Muscle layer of duodenum (tissue), 2 donors: Measurements from ENCODE around the gene NRIP2.

Experiments
- H3K27ac ChIP-seq: one replicate; pipeline ENCODE4 v1.7.0; 2013; ENCODE audit warnings: mild to moderate bottlenecking, low read length
- H3K27me3 ChIP-seq: one replicate; pipeline ENCODE4 v1.7.0; 2013; ENCODE audit warnings: low read depth, mild to moderate bottlenecking, control low read depth, low read length
- H3K36me3 ChIP-seq, 2 donors: one replicate each; pipeline ENCODE4 v1.7.0; 2013; ENCODE audit warnings: low read length in 2 of 2, control low read depth in 1 of 2, mild to moderate bottlenecking in 1 of 2; ENCODE audit not compliant: insufficient read depth in 2 of 2, control insufficient read depth in 1 of 2
- H3K4me1 ChIP-seq, 2 donors: one replicate each; pipeline ENCODE4 v1.7.0; 2013; ENCODE audit warnings: low read length in 2 of 2, mild to moderate bottlenecking in 2 of 2, control low read depth in 1 of 2, moderate library complexity in 1 of 2; ENCODE audit not compliant: insufficient read depth in 2 of 2, control insufficient read depth in 1 of 2
- H3K4me3 ChIP-seq, 2 donors: one replicate each; pipeline ENCODE4 v1.7.0; 2013; ENCODE audit warnings: low read length in 2 of 2, low read depth in 1 of 2, mild to moderate bottlenecking in 1 of 2
- H3K9me3 ChIP-seq, 2 donors: one replicate each; pipeline ENCODE4 v1.7.0; 2013; ENCODE audit warnings: low read length in 2 of 2, control low read depth in 1 of 2, mild to moderate bottlenecking in 1 of 2; ENCODE audit not compliant: control insufficient read depth in 1 of 2
- donor health status: healthy.

NRIP2 gene

DNA sequence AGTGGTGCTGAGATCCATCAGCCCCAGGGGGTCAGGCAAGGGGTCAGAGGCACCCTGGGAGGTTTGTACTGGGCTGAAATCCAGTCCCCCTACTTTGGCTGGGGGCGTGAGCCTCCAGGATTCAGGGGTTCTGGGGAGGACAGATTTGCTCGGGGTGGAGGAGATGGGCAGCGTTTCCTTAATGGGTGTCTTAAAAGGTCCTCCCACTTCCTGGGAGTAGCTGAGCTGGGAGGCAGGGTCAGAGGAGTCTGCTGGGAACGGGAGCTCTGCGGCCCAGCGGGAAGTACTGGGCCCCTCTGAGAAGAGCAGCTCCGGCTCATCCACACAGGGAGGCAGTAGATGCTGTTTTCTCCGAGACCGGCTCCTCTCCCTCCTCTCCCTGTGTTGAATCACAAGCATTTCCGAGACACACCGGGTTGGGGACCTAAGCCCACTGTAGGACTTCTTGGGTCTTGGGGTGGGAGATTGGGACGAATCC, 24.1 kb upstream of the NRIP2 start:
- H3K4me3 ChIP-seq: no peak overlapping the region
- no peaks in the 10 kb centered on the region for H3K27me3 ChIP-seq
- H3K36me3 ChIP-seq: no peaks in the 10 kb centered on the region
- no peaks in the 10 kb centered on the region for H3K4me1 ChIP-seq
- H3K9me3 ChIP-seq: no peaks in the 10 kb centered on the region
- no peak overlapping the region for H3K27ac ChIP-seq

DNA sequence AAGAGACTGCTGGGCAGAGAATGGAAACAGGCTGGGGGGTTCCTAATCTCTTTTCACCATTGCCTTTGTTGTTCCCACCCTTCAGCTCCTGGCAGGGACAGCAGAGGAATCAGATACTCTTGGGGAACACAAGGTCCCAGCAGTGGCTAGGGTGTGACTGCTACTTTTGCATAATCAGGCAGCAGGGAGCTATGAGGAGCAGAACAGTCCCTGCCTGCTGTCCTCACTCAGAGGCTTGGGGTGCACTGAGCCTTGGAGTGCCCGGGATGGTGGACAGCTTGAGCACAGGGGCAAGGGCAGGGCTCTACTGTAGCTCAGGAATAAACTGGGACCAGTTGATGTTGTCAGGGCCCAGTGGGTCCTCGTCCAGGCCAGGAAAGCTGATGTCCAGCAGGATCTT, 23.5 kb upstream of the NRIP2 start:
- no peak overlapping the region for H3K27ac ChIP-seq
- H3K4me1 ChIP-seq: no peaks in the 10 kb centered on the region
- H3K36me3 ChIP-seq: no peaks in the 10 kb centered on the region
- no peaks in the 10 kb centered on the region for H3K27me3 ChIP-seq
- H3K9me3 ChIP-seq: no peaks in the 10 kb centered on the region
- H3K4me3 ChIP-seq: no peak overlapping the region

DNA sequence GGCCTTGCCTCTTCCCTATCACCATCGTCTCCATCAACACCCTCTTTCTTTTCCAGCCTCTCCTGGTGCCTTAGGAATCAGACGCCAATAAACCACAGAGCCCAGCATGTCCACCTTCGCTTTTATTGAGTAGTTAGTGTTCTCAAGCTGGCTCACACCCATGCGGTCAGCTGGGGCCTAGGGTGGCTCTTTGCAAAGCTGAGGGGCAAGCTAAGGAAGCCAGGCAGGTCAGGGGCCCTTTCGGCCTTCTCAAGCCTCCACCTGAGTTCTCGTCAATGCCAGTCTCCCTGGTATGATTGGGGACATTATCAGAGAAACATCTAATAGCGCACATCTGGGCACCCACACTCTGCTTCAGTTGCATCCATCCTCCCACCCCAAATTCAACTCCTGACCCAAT, 22.7 kb upstream of the NRIP2 start:
- Histone ChIP-seq H3K9me3 (no peaks in the 10 kb centered on the region), H3K27me3 (no peaks in the 10 kb centered on the region), H3K27ac (no peak overlapping the region), H3K4me1 (no peaks in the 10 kb centered on the region), H3K4me3 (no peak overlapping the region), H3K36me3 (no peaks in the 10 kb centered on the region)

DNA sequence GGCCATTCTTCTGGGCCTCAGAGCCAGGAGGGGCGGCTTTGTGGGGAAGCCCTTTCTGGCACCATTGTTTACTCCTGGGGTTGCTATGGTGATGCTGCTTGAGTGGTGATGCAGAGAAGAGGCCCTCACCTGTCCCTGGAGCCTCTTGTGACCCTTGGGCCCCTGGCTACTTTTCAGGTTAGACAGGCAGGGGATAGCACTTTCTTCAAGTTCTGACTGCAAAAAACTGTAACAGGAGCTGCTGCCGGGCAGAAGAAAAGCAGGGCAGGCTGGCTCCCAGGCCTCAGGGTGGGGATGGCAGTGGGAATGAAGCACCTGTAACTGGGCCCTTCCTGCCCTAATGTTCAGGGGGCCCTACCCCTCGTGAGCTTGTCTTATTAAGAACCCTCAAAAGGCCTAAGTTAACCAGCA, 22.2 kb upstream of the NRIP2 start, which contains the start of gene TEX52:
Gene TEX52, minus strand, starts transcription at position 19 of the 411 bp plus-strand sequence. Its CDS starts 13 bp downstream, at position 6.
- H3K27ac ChIP-seq: no peak within 1 kb of the TSS
- no peaks in the 10 kb centered on the region for H3K4me1 ChIP-seq
- H3K9me3 ChIP-seq: no peaks in the 10 kb centered on the region
- H3K4me3 ChIP-seq: no peak within 1 kb of the TSS
- H3K36me3 ChIP-seq: no peaks in the 10 kb centered on the region
- no peaks in the 10 kb centered on the region for H3K27me3 ChIP-seq

DNA sequence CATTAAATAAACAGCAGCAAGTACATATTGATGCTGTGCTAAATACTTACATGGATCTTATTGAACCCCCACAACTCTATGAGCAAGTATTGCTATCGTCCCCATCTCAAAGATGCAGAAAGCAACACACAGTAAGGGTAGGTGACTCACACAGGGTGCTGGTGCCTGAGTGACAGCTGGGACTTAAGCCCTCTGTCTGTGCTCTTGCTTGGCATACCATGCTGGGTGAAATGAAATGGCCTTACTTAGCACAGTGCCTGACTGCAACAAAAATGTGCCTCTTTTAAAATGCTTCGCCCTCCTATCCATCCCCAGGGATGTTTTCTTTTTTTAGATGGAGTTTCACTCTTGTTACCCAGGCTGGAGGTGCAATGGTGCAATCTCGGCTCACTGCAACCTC, 21.2 kb upstream of the NRIP2 start:
- H3K36me3 ChIP-seq: no peaks in the 10 kb centered on the region
- H3K27ac ChIP-seq: no peak overlapping the region
- no peaks in the 10 kb centered on the region for H3K4me1 ChIP-seq
- no peak overlapping the region for H3K4me3 ChIP-seq
- H3K27me3 ChIP-seq: no peaks in the 10 kb centered on the region
- no peaks in the 10 kb centered on the region for H3K9me3 ChIP-seq

DNA sequence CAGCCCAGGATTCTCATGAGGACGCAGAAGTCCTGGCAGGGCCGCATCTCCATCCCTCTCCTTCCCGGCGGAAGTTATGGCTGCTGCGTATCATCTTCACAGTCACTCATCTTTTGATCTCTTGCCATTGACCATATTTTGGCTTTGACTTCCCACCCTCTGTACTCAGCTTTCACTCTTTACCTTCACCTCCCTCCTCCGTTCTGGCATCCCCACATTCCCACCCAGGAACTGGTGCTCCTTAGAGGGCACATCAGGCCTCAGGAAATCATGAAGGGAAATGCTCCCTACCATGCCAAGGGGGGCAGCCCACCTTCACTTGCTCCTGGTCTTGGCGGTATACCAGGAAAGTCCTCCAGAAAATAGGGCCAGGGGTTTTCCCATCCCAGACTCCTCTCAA, 20.7 kb upstream of the NRIP2 start:
- Histone ChIP-seq H3K9me3 (no peaks in the 10 kb centered on the region), H3K27ac (no peak overlapping the region), H3K27me3 (no peaks in the 10 kb centered on the region), H3K36me3 (no peaks in the 10 kb centered on the region), H3K4me1 (no peaks in the 10 kb centered on the region), H3K4me3 (no peak overlapping the region)

DNA sequence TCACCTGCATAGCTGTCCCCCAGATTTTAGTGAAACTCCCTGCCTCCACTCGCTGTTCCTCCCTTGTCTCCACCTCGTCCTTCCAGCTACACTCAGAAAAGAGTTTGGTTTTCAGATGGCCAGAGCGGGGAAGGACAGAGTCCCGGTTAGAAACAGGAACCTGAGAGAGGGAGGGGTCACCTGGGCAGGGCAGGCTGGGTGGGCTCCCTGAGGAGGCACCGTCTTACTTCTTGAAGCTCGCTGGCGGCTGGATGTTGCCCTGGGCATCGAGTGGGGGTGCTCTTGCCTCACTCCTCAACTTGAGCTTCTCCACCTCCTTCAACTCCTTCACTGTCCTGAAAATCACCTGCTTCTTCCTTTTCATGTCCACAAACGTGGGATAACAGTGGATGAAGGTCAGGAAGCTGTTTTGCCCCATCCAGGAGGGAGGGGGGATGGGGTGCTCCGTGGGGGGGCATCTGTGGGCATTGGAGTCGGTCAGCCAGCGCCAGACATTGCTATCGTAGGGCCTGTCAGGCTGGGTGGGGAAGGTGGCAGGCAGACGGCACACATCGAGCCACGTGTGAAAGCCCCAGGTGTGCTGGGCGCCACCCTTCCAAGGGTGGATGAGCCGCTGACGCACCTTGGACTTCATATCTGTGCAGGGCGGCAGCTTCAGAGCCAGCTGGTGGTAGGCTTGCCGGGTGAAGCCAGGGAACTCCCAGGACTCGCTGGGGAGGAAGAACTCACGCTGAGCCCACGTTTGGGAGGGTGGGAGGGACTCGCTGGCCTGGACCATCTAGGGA, 20.0 kb upstream of the NRIP2 start:
- no peaks in the 10 kb centered on the region for H3K27me3 ChIP-seq
- no peaks in the 10 kb centered on the region for H3K36me3 ChIP-seq
- no peaks in the 10 kb centered on the region for H3K4me1 ChIP-seq
- H3K4me3 ChIP-seq: no peak overlapping the region
- H3K9me3 ChIP-seq: no peaks in the 10 kb centered on the region
- no peak overlapping the region for H3K27ac ChIP-seq

DNA sequence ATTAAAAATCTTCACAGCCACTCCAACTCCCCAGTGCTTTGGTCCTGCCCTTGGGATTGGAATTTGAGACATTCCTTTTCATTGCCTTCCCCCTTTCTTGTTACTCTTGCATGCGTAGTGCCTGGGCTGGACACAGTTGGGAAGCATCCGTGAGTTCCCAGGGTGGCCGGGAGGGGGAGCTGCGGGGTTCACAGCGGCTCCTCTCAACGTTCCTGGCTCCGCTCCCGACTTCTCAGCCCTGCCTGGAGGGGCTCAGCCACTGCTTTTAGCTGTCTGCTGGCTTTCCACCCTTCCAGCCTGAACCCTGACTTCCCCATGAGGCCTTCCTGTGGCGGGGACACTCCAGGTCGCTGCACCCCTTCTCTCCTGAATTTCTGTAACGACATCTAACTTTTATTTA, 18.8 kb upstream of the NRIP2 start:
- Histone ChIP-seq H3K4me1 (no peaks in the 10 kb centered on the region), H3K36me3 (no peaks in the 10 kb centered on the region), H3K9me3 (no peaks in the 10 kb centered on the region), H3K4me3 (no peak overlapping the region), H3K27me3 (no peaks in the 10 kb centered on the region), H3K27ac (no peak overlapping the region)

DNA sequence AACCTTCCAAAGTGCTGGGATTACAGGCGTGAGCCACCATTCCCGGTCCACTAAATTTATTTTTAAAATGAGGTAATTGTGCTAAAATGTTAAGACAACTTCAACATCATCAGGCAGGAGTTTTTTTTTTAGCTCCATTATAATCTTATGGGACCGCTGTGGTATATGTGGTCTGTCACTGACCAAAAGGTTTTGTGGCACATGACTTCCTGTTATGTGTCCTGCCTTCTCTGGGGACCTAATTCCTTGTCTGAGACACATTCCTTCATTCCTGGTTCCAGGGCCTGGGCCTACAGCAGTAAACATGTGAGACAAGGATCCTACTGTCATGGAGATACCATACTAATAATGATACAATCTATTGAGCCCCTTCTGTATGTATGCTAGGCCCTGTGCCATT, 17.1 kb upstream of the NRIP2 start:
- Histone ChIP-seq H3K4me3 (no peak overlapping the region), H3K27ac (no peak overlapping the region), H3K4me1 (no peaks in the 10 kb centered on the region), H3K9me3 (no peaks in the 10 kb centered on the region), H3K27me3 (no peaks in the 10 kb centered on the region), H3K36me3 (no peaks in the 10 kb centered on the region)

DNA sequence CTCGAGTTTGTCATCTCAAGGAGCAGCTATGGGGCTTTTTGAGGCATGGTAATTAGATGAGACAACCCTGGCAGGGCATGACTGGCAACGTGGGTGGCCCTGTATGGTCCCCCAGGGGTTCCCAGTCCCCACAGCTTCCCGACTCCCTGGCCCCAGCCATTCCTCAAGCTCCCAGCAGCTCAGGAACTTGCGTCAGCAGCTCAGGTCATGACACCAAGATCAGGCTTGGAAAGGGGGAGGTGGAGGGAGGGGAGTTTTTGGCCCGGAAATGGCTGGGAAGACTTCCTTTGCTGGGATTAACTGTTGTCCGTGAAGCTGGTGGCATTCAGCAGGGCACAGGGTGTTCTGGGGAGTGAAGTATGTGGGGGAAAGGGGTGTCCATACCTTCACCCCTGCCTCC, 10.4 kb upstream of the NRIP2 start:
- Histone ChIP-seq H3K27ac (no peak overlapping the region), H3K4me3 (no peak overlapping the region), H3K4me1 (no peaks in the 10 kb centered on the region), H3K27me3 (no peaks in the 10 kb centered on the region), H3K36me3 (no peaks in the 10 kb centered on the region), H3K9me3 (no peaks in the 10 kb centered on the region)

DNA sequence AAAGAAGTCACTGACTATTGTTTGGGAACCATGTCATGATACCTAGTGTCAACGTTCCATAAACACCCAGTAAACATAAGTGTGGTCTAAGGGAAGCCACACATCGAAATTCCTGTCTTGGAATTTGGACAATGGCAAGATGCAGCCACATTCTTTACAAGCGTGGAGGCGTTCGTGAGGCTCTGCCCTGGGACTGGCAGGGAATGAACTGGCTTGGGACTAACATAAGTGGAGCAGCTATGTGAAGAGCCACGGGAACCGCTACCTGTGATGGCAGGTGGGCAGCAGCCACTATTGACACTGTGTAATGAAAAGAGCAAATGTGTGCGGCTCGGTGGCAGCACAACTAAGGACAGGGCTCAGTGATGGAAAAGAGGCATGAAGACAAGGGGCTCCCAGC, 10.0 kb upstream of the NRIP2 start:
- no peak overlapping the region for H3K4me3 ChIP-seq
- H3K9me3 ChIP-seq: no peaks in the 10 kb centered on the region
- H3K27ac ChIP-seq: no peak overlapping the region
- no peaks in the 10 kb centered on the region for H3K27me3 ChIP-seq
- no peaks in the 10 kb centered on the region for H3K36me3 ChIP-seq
- no peaks in the 10 kb centered on the region for H3K4me1 ChIP-seq

DNA sequence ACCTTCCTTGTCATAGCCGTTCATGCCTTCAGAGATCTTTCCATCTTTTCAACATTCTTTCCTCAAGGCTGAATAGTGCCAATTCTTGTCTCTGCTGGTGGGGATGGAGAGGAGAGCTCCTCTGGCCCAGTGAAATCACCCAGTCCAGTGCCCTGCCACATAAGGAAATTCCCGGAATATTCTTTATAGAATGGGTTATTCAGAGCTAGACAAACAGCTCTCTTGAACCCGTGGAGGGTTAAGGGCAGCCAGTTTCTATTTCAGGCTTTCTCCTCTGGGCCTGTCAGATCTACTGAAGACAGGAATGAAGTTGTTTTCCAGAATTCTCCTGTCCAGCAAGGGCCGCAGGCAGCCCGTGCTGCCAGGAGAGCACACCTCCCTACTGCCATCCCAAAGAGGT, 8.1 kb upstream of the NRIP2 start:
- H3K36me3 ChIP-seq: peaks cover 0 to 7% of the 10 kb centered on the region in 2 donors

More for the DNA sequence above, 8.1 kb upstream of the NRIP2 start:
- Histone ChIP-seq H3K4me1 (no peaks in the 10 kb centered on the region), H3K4me3 (no peak overlapping the region), H3K27ac (no peak overlapping the region), H3K9me3 (no peaks in the 10 kb centered on the region), H3K27me3 (no peaks in the 10 kb centered on the region)
